HL-60 (cell line): ENCODE results near the gene RELT.

Source experiments
- DNase-seq, 2 experiments: peaks; one replicate each; pipeline ENCODE4 v3.0.0-alpha.2; 2010 to 2020; ENCODE audit warnings: low read depth in 1 of 2, low spot score in 1 of 2
- H3K27ac ChIP-seq: fragments of 250-450 bp; sonication (Bioruptor Pico); replicated peaks from 2 replicates; pipeline ENCODE4 v1.5.1; 2020; ENCODE audit warnings: mild to moderate bottlenecking, moderate library complexity
- H3K27me3 ChIP-seq: fragments of 250-450 bp; sonication (Bioruptor Pico); 2 replicates; pipeline ENCODE4 v1.5.1; 2021; ENCODE audit warnings: mild to moderate bottlenecking, moderate library complexity; ENCODE audit not compliant: insufficient read depth, poor library complexity, severe bottlenecking
- H3K4me3 ChIP-seq: replicated peaks from 2 replicates; pipeline ENCODE4 v1.5.1; 2011; ENCODE audit warnings: mild to moderate bottlenecking, control low read depth, low read length; ENCODE audit not compliant: insufficient read depth
- CTCF ChIP-seq: IDR thresholded peaks from one replicate; pipeline ENCODE4 v1.5.1; 2011; ENCODE audit warnings: low read length, control low read depth, inconsistent platforms; ENCODE audit not compliant: insufficient read depth
- GABPA ChIP-seq: IDR thresholded peaks from 2 replicates; pipeline ENCODE4 v1.6.1; 2012; ENCODE audit warnings: low read depth
- POLR2AphosphoS5 ChIP-seq: IDR thresholded peaks from 2 replicates; pipeline ENCODE4 v1.6.1; 2012; ENCODE audit warnings: low read depth
- REST ChIP-seq: IDR thresholded peaks from 2 replicates; pipeline ENCODE4 v1.6.1; 2012; ENCODE audit warnings: low read depth; ENCODE audit not compliant: insufficient replicate concordance
- SPI1 ChIP-seq: IDR thresholded peaks from 2 replicates; pipeline ENCODE4 v1.6.1; 2012; ENCODE audit warnings: low read depth, mild to moderate bottlenecking, borderline replicate concordance

RELT gene

GRCh38 chr11:73330569-73331093 lies 45.6 kb upstream of the RELT start:
- H3K27me3 ChIP-seq: no peaks in the 10 kb centered on the region
- DNase-seq: no peak
- TF ChIP-seq GABPA (no peak), REST (no peak), SPI1 (no peak), CTCF (no peak), POLR2AphosphoS5 (no peak)
- H3K4me3 ChIP-seq: no peak overlapping the region
- H3K27ac ChIP-seq: no peak overlapping the region

- TF ChIP-seq REST: no peak
- TF ChIP-seq SPI1: no peak
- no peak for TF ChIP-seq CTCF
- TF ChIP-seq GABPA: no peak
- no peak for TF ChIP-seq POLR2AphosphoS5
- Histone ChIP-seq H3K27ac (no peak overlapping the region), H3K27me3 (no peaks in the 10 kb centered on the region)
These were observed 44.9 kb upstream of the RELT start for GRCh38 chr11:73331138-73331916.

GRCh38 chr11:73333173-73333572 lies 43.0 kb upstream of the RELT start:
- no peak for DNase-seq
- H3K4me3 ChIP-seq: no peak overlapping the region
- TF ChIP-seq POLR2AphosphoS5: no peak
- no peak for TF ChIP-seq REST
- no peak for TF ChIP-seq GABPA
- no peak for TF ChIP-seq CTCF
- TF ChIP-seq SPI1: no peak
- H3K27me3 ChIP-seq: no peaks in the 10 kb centered on the region
- no peak overlapping the region for H3K27ac ChIP-seq

More at GRCh38 chr11:73331138-73331916, 44.9 kb upstream of the RELT start:
- no peak overlapping the region for H3K4me3 ChIP-seq
- no peak for DNase-seq
